Activated CD4-positive, alpha-beta T cell treated with anti-CD3 and anti-CD28 coated beads, Interleukin-2, amount 50 U/mL, for 16 hours (primary cell): ENCODE results near the gene PCDHGA10.
A peak's percentile ranks its signal among the peaks of the same experiment; 100 is the strongest.
"Not testable (repeated sequence)": the region's sequence is repeated elsewhere in the genome, so short reads cannot be mapped to it uniquely, and the experiment has no call there.

Experiments
- DNase-seq: peaks from one replicate; pipeline ENCODE4 v3.0.0-alpha.2; 2020

Gene PCDHGA10

DNA sequence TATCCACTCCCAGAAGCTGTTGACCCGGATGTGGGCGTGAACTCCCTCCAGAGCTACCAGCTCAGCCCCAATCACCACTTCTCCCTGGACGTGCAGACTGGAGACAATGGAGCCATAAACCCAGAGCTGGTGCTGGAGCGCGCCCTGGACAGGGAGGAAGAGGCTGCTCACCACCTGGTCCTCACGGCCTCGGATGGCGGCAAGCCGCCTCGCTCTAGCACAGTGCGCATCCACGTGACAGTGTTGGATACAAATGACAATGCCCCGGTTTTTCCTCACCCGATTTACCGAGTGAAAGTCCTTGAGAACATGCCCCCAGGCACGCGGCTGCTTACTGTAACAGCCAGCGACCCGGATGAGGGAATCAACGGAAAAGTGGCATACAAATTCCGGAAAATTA, 19.5 kb upstream of the PCDHGA10 start:
- DNase-seq, result no peak

DNA sequence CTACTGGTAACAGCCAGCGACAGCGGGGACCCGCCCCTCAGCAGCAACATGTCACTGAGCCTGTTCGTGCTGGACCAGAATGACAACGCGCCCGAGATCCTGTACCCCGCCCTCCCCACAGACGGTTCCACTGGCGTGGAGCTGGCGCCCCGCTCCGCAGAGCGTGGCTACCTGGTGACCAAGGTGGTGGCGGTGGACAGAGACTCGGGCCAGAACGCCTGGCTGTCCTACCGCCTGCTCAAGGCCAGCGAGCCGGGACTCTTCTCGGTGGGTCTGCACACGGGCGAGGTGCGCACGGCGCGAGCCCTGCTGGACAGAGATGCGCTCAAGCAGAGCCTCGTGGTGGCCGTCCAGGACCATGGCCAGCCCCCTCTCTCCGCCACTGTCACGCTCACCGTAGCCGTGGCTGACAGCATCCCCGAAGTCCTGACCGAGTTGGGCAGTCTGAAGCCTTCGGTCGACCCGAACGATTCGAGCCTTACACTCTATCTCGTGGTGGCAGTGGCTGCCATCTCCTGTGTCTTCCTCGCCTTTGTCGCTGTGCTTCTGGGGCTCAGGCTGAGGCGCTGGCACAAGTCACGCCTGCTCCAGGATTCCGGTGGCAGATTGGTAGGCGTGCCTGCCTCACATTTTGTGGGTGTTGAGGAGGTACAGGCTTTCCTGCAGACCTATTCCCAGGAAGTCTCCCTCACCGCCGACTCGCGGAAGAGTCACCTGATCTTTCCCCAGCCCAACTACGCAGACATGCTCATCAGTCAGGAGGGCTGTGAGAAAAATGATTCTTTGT, 18.2 kb upstream of the PCDHGA10 start:
- DNase-seq, result not testable (repeated sequence)

DNA sequence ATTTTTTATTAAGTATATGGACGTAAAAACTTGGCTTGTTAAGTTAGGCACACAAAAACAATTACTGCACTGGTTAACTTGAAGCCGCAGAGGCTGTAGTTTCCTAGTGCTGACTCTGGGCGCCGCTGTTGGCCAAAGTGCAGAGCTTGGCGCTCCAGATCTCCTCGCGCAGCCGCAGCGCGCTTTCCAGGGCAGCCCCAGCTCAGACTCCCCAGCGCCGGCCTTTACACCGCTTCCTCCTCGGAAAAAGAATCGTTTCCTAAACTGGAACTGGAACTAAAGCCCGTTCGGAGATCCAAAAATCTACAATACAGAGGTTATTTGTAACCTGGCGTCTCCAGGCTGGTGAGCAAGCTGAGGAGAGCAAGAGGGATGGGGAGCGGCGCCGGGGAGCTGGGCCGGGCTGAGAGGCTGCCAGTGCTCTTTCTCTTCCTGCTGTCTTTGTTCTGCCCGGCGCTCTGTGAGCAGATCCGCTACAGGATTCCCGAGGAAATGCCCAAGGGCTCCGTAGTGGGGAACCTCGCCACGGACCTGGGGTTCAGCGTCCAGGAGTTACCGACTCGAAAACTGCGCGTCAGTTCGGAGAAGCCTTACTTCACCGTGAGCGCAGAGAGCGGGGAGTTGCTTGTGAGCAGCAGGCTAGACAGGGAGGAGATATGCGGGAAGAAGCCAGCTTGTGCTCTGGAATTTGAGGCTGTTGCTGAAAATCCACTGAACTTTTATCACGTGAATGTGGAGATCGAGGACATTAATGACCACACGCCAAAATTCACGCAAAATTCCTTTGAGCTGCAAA, 14.8 kb upstream of the PCDHGA10 start, which contains the start of gene PCDHGB5:
Gene PCDHGB5, plus strand, starts transcription at position 192 of the 796 bp plus-strand sequence. Its CDS starts 181 bp downstream, at position 373.
- peak; percentile 48 for DNase-seq

DNA sequence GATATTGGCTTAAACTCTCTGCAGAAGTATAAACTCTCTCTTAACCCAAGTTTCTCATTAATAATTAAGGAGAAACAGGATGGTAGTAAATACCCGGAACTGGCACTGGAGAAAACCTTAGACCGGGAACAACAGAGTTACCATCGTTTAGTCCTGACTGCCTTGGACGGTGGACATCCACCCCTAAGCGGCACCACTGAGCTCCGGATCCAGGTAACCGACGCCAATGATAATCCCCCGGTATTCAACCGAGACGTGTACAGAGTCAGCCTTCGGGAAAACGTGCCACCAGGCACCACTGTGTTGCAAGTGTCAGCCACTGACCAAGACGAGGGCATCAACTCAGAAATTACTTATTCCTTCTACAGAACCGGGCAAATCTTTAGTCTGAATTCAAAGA, 14.2 kb upstream of the PCDHGA10 start:
- no peak for DNase-seq

DNA sequence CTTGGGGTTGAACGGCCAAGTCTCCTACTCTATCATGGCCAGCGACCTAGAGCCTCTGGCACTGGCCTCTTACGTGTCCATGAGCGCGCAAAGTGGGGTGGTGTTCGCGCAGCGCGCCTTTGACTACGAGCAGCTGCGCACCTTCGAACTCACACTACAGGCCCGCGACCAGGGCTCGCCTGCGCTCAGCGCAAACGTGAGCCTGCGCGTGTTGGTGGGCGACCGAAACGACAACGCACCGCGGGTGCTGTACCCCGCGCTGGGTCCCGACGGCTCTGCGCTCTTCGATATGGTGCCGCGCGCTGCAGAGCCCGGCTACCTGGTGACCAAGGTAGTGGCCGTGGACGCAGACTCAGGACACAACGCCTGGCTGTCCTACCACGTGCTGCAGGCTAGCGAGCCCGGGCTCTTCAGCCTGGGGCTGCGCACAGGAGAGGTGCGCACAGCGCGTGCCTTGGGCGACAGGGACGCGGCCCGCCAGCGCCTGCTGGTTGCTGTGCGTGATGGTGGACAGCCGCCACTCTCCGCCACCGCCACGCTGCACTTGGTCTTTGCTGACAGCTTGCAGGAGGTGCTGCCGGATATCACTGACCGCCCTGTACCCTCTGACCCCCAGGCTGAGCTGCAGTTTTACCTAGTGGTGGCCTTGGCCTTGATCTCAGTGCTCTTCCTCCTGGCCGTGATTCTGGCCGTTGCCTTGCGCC, 13.1 kb upstream of the PCDHGA10 start:
- DNase-seq, result no peak

DNA sequence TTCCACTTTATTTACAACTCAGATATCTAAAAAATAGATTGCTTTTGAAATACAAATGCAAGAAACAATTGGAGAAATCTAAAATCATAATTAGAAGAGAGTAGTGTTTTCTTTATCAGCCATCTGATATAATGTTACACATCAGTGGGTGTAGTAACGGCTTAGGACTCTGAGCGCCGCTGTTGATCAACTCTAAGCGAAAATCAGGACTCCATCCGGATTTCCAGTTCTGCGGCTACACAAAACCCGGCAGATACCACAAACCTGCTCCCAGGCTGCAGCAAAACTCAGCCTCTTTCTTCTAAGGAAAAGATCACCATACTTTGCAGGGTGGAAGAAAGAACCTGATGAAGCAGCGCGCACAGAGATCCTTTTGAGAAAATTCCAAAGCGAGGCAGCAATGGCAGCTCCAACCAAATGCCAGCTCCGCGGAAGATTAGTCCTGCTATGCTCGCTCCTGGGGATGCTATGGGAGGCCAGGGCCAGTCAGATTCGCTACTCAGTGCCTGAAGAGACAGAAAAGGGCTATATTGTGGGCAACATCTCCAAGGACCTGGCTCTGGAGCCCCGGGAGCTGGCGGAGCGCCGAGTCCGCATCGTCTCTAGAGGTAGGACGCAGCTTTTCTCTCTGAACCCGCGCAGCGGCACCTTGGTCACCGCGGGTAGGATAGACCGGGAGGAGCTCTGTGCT, 10.1 kb upstream of the PCDHGA10 start, which contains the start of gene PCDHGA9:
Gene PCDHGA9, plus strand, starts transcription at position 226 of the 691 bp plus-strand sequence. Its CDS starts 175 bp downstream, at position 401.
- no peak for DNase-seq

DNA sequence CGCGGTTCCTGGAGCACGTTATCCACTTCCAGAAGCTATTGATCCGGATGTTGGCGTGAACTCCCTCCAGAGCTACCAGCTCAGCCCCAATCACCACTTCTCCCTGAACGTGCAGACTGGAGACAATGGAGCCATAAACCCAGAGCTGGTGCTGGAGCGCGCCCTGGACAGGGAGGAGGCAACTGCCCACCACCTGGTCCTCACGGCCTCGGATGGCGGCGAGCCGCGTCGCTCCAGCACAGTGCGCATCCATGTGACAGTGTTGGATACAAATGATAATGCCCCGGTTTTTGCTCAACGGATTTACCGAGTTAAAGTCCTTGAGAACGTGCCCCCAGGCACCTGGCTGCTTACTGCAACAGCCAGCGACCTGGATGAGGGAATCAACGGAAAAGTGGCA, 9.4 kb upstream of the PCDHGA10 start:
- DNase-seq, result no peak

DNA sequence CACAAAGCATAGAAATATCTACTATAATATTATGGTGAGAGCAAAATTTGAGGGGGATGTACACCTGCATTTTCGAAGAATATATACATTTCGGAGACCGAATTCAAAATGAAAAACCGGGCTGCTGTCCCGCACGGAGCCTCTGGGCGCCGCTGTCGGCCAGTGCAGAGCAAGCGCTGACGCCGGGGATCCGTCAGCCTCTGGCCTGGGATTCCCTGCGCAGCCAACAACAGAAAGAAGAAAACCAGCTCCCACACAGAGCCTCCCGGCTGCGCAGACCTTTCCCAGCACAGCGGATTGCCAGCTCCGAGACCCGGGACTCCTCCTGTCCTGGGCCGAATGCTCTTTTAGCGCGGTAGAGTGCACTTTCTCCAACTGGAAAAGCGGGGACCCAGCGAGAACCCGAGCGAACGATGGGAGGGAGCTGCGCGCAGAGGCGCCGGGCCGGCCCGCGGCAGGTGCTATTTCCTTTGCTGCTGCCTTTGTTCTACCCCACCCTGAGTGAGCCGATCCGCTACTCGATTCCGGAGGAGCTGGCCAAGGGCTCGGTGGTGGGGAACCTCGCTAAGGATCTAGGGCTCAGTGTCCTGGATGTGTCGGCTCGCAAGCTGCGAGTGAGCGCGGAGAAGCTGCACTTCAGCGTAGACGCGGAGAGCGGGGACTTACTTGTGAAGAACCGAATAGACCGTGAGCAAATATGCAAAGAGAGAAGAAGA, 4.8 kb upstream of the PCDHGA10 start, which contains the start of gene PCDHGB6:
Gene PCDHGB6, plus strand, starts transcription at position 232 of the 716 bp plus-strand sequence. Its CDS starts 182 bp downstream, at position 414.
- DNase-seq, result peak; percentile 31

DNA sequence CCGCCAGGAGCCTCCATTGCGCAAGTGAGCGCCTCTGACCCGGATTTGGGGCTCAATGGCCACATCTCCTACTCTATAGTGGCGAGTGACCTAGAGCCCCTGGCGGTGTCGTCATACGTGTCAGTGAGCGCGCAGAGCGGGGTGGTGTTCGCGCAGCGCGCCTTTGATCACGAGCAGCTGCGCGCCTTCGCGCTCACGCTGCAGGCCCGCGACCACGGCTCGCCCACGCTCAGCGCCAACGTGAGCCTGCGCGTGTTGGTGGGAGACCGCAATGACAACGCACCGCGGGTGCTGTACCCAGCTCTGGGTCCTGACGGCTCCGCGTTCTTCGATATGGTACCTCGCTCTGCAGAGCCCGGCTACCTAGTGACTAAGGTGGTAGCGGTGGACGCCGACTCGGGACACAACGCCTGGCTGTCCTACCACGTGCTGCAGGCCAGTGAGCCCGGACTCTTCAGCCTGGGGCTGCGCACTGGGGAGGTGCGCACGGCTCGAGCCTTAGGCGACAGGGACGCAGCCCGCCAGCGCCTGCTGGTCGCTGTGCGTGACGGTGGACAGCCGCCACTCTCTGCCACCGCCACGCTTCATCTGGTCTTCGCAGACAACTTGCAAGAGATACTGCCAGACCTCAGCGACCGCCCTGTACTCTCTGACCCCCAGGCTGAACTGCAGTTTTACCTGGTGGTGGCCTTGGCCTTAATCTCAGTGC, 3.0 kb upstream of the PCDHGA10 start:
- no peak for DNase-seq

DNA sequence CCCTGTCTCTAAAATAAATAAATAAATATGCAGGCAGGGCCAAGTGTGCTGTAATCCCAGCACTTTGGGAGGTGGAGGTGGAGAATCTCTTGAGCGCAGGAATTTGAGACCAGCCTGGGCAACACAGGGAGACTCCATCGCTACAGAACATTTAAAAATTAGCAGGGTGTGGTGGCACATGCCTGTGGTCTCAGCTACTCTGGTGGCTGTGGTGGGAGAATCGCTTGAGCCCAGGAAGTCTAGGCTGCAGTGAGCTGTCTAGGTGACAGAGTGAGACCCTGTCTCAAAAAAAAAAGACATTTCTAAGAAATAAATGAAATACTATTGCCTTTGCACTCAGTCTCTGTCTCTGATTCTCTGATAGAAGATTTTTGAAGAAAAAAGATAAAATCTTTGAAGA, 1.2 kb upstream of the PCDHGA10 start:
- no peak for DNase-seq

DNA sequence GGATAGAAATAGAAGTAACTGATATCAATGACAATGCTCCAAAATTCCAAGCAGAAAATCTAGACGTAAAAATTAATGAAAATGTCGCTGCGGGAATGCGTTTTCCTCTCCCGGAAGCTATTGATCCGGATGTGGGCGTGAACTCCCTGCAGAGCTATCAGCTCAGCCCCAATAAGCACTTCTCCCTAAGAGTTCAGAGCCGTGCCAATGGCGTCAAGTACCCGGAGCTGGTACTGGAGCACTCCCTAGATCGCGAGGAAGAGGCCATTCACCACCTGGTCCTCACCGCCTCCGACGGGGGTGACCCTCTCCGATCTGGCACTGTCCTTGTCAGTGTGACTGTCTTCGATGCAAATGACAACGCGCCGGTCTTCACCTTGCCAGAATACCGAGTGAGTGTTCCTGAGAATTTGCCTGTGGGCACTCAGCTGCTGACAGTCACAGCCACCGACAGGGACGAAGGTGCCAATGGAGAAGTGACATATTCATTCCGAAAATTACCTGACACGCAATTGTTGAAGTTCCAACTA, 818 bp downstream of the PCDHGA10 start:
- no peak for DNase-seq

DNA sequence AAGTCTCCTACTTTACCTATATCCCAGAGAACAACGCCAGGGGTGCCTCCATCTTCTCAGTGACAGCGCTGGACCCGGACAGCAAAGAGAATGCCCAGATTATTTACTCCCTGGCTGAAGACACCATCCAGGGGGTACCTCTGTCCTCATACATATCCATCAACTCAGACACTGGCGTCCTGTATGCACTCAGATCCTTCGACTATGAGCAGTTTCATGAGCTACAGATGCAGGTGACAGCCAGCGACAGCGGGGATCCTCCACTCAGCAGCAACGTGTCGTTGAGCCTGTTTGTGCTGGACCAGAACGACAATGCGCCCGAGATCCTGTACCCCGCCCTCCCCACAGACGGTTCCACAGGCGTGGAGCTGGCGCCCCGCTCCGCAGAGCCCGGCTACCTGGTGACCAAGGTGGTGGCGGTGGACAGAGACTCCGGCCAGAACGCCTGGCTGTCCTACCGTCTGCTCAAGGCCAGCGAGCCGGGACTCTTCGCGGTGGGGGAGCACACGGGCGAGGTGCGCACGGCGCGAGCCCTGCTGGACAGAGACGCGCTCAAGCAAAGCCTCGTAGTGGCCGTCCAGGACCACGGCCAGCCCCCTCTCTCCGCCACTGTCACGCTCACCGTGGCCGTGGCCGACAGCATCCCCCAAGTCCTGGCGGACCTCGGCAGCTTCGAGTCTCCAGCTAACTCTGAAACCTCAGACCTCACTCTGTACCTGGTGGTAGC, 1.9 kb downstream of the PCDHGA10 start:
- DNase-seq, result not testable (repeated sequence)

DNA sequence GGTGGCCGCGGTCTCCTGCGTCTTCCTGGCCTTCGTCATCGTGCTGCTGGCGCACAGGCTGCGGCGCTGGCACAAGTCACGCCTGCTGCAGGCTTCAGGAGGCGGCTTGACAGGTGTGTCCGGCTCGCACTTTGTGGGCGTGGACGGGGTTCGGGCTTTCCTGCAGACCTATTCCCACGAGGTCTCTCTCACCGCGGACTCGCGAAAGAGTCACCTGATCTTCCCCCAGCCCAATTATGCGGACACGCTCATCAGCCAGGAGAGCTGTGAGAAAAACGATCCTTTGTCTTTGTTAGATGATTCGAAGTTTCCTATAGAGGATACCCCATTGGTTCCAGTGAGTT, 2.5 kb downstream of the PCDHGA10 start:
- not testable (repeated sequence) for DNase-seq

DNA sequence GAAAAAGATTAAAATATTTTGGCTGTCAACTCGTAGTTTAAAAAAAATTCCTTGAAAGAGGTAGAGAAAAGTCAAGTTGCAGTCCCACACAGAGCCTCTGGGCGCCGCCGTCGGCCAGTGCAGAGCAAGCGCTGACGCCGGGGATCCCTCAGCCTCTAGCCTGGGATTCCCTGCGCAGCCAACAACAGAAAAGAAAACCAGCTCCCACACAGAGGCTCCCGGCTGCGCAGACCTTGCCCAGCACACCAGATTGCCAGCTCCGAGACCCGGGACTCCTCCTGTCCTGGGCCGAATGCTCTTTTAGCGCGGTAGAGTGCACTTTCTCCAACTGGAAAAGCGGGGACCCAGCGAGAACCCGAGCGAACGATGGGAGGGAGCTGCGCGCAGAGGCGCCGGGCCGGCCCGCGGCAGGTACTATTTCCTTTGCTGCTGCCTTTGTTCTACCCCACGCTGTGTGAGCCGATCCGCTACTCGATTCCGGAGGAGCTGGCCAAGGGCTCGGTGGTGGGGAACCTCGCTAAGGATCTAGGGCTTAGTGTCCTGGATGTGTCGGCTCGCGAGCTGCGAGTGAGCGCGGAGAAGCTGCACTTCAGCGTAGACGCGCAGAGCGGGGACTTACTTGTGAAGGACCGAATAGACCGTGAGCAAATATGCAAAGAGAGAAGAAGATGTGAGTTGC, 4.8 kb downstream of the PCDHGA10 start, which contains the start of gene PCDHGB7:
Gene PCDHGB7, plus strand, starts transcription at position 184 of the 679 bp plus-strand sequence. Its CDS starts 183 bp downstream, at position 367.
- DNase-seq, result peak; percentile 54

DNA sequence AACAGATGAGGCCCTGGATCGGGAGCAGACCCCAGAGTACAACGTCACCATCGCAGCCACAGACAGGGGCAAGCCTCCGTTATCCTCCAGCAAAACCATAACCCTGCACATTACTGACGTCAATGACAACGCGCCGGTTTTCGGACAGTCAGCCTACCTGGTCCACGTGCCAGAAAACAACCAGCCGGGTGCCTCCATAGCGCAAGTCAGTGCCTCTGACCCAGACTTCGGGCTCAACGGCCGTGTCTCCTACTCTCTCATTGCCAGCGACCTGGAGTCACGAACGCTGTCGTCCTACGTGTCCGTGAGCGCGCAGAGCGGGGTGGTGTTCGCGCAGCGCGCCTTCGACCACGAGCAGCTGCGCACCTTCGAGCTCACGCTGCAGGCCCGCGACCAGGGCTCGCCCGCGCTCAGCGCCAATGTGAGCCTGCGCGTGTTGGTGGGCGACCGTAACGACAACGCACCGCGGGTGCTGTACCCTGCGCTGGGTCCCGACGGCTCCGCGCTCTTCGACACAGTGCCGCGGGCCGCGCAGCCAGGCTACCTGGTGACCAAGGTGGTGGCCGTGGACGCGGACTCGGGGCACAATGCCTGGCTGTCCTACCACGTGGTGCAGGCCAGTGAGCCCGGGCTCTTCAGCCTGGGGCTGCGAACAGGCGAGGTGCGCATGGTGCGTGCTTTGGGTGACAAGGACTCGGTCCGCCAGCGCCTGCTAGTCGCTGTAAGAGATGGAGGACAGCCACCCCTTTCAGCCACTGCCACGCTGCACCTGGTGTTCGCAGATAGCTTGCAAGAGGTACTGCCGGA, 6.5 kb downstream of the PCDHGA10 start:
- no peak for DNase-seq

DNA sequence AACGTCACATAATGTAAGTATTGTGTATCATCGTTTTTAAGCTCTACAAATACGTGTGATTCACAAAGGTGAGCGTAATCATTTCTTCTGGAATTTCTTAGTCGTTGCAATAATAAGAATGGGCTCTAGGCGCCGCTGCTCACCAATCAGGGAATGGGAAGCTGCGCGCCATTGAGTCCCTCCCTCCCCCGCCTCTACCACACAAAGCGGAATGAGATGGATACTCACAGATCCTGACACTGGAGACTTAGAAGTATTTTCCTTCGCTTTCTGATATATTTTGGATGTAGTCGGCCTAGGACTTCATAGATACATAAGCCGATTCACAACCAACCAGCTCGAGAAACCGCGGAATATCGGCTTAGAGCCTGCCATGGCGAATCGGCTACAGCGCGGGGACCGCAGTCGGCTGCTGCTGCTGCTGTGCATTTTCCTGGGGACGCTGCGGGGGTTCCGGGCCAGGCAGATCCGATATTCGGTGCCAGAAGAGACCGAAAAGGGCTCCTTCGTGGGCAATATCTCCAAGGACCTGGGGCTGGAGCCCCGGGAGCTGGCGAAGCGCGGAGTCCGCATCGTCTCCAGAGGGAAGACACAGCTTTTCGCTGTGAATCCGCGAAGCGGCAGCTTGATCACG, 8.2 kb downstream of the PCDHGA10 start, which contains the start of gene PCDHGA11:
Gene PCDHGA11, plus strand, starts transcription at position 197 of the 634 bp plus-strand sequence. Its CDS starts 177 bp downstream, at position 374.
- DNase-seq, result peak; percentile 53

DNA sequence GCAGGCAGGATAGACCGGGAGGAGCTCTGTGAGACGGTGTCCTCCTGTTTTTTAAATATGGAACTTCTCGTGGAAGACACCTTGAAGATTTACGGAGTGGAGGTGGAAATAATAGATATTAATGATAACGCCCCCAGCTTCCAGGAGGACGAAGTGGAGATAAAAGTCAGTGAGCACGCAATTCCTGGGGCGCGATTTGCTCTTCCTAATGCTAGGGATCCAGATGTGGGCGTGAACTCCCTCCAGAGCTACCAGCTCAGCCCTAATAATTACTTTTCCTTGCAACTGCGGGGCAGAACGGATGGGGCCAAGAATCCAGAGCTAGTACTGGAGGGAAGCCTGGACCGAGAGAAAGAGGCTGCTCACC, 8.7 kb downstream of the PCDHGA10 start:
- DNase-seq, result no peak

DNA sequence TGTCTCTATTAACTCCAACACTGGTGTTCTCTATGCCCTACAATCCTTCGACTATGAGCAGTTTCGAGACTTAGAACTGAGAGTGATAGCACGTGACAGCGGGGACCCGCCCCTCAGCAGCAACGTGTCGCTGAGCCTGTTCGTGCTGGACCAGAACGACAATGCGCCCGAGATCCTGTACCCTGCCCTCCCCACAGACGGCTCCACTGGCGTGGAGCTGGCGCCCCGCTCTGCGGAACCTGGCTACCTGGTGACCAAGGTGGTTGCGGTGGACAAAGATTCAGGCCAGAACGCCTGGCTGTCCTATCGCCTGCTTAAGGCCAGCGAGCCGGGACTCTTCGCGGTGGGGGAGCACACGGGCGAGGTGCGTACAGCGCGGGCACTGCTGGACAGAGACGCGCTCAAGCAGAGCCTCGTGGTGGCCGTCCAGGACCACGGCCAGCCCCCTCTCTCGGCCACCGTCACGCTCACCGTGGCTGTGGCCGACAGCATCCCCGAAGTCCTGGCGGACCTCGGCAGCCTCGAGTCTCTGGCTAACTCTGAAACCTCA, 10.0 kb downstream of the PCDHGA10 start:
- no peak for DNase-seq
